Cardiac muscle cell (in vitro differentiated cells and primary cell): Measurements from ENCODE around the gene PADI3. TPM values are rescaled to one million over a fixed set of nuclear protein-coding genes. Genes with fewer than 3 reads are reported as not detected.

Experiments
- DNase-seq, 2 donors: peaks; one replicate each; pipeline versions ENCODE4 v3.0.0 to v3.0.0-alpha.2; 2010 to 2017; ENCODE audit warnings: low read depth in 1 of 2, low spot score in 1 of 2
- H3K27ac ChIP-seq: fragments of 200-600 bp; sonication (generic); 2 replicates; pipeline ENCODE4 v1.5.1; 2016
- H3K27me3 ChIP-seq: fragments of 200-600 bp; sonication (generic); 2 replicates; pipeline ENCODE4 v1.6.0; 2016; ENCODE audit warnings: control low read depth
- H3K36me3 ChIP-seq: fragments of 200-600 bp; sonication (generic); 2 replicates; pipeline ENCODE4 v1.5.1; 2016; ENCODE audit warnings: control low read depth
- H3K4me1 ChIP-seq: fragments of 200-600 bp; sonication (generic); 2 replicates; pipeline ENCODE4 v1.8.1; 2017; ENCODE audit warnings: low read depth, mild to moderate bottlenecking, mixed run types
- H3K4me3 ChIP-seq: fragments of 200-600 bp; sonication (generic); 2 replicates; pipeline ENCODE4 v1.5.1; 2016; ENCODE audit warnings: mild to moderate bottlenecking
- H3K9me3 ChIP-seq: fragments of 200-600 bp; sonication (generic); 2 replicates; pipeline ENCODE4 v1.5.1; 2017; ENCODE audit warnings: low read depth, mild to moderate bottlenecking, control low read depth
- CTCF ChIP-seq: IDR thresholded peaks from 2 replicates; pipeline ENCODE4 v1.5.1; 2012; ENCODE audit warnings: low read depth, mild to moderate bottlenecking, low read length
- polyA plus RNA-seq: library from polyadenylated mRNA; unstranded; fragments of >200 nt; fragmentation: Nextera tagmentation; extraction: Ambion mirVana; gene quantifications from 2 replicates; pipeline ENCODE4 v1.2.1, GENCODE V29; 2016
- total RNA-seq: library from RNA; depleted of rRNA; stranded (reverse); fragments of >200 nt; gene quantifications from 2 replicates; pipeline ENCODE4 v1.2.3, GENCODE V29; 2016

The PADI3 gene
- total and polyA plus RNA-seq, 2 experiments from 2014 or later: 0.24 TPM; not detected in 1

GRCh38 chr1:17216078-17216477 is 32.8 kb upstream of the PADI3 start:
- Histone ChIP-seq H3K4me3 (no peak overlapping the region), H3K27ac (no peak overlapping the region), H3K9me3 (no peaks in the 10 kb centered on the region), H3K4me1 (peaks cover 21% of the 10 kb centered on the region), H3K27me3 (no peaks in the 10 kb centered on the region), H3K36me3 (no peaks in the 10 kb centered on the region)
- no peak for DNase-seq
- no peak for TF ChIP-seq CTCF

GRCh38 chr1:17217607-17218006 is 31.3 kb upstream of the PADI3 start:
- no peak for TF ChIP-seq CTCF
- no peak for DNase-seq
- H3K27me3 ChIP-seq: no peaks in the 10 kb centered on the region
- H3K36me3 ChIP-seq: no peaks in the 10 kb centered on the region
- H3K9me3 ChIP-seq: no peaks in the 10 kb centered on the region
- peaks cover 13% of the 10 kb centered on the region for H3K4me1 ChIP-seq
- H3K27ac ChIP-seq: no peak overlapping the region
- H3K4me3 ChIP-seq: no peak overlapping the region

- Histone ChIP-seq H3K27me3 (no peaks in the 10 kb centered on the region), H3K36me3 (no peaks in the 10 kb centered on the region), H3K9me3 (no peaks in the 10 kb centered on the region), H3K4me1 (no peaks in the 10 kb centered on the region), H3K4me3 (no peak overlapping the region), H3K27ac (no peak overlapping the region)
- DNase-seq: no peak
- TF ChIP-seq CTCF: no peak
These were observed 30.0 kb upstream of the PADI3 start for GRCh38 chr1:17218939-17219338.

GRCh38 chr1:17220287-17220686 is 28.6 kb upstream of the PADI3 start:
- no peaks in the 10 kb centered on the region for H3K36me3 ChIP-seq
- no peak overlapping the region for H3K27ac ChIP-seq
- no peaks in the 10 kb centered on the region for H3K27me3 ChIP-seq

GRCh38 chr1:17222557-17222956 is 26.3 kb upstream of the PADI3 start:
- no peak overlapping the region for H3K4me3 ChIP-seq
- no peak overlapping the region for H3K27ac ChIP-seq
- no peak for DNase-seq
- no peaks in the 10 kb centered on the region for H3K27me3 ChIP-seq
- TF ChIP-seq CTCF: no peak
- no peaks in the 10 kb centered on the region for H3K4me1 ChIP-seq
- H3K9me3 ChIP-seq: no peaks in the 10 kb centered on the region
- H3K36me3 ChIP-seq: no peaks in the 10 kb centered on the region

More at GRCh38 chr1:17220287-17220686, 28.6 kb upstream of the PADI3 start:
- no peaks in the 10 kb centered on the region for H3K4me1 ChIP-seq
- H3K4me3 ChIP-seq: no peak overlapping the region
- no peaks in the 10 kb centered on the region for H3K9me3 ChIP-seq
- no peak for TF ChIP-seq CTCF
- DNase-seq: no peak

GRCh38 chr1:17224434-17224833 is 24.5 kb upstream of the PADI3 start:
- Histone ChIP-seq H3K27ac (no peak overlapping the region), H3K4me1 (no peaks in the 10 kb centered on the region), H3K4me3 (no peak overlapping the region), H3K9me3 (no peaks in the 10 kb centered on the region), H3K27me3 (no peaks in the 10 kb centered on the region), H3K36me3 (no peaks in the 10 kb centered on the region)
- no peak for DNase-seq
- no peak for TF ChIP-seq CTCF
